Measurements from ENCODE around the gene SLC35F4. TPM values are rescaled to one million over a fixed set of nuclear protein-coding genes. Genes with fewer than 3 reads are reported as not detected.

Gene SLC35F4
- total and polyA plus RNA-seq, 8 donors: 0.11 to 0.30 (median 0.22) TPM; not detected in 2

DNA sequence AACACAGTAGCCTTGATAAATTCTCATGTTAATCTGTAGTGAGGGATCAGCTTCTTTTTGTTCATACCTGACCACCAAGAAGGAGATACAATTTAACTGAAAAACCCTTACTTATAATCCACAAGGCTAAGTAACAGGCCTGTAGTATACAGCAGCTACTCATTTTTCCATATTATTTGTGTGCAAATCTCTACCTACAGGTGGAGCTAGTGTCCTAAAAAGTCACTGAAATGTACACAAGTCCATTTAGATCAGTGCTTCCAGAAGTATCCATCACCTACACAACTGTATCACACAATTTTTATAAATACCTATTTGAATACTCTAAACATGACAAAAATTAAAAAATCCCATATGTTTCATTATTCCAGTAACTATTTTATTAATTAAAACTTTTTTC lies 173.2 kb downstream of the SLC35F4 start:
- H3K27ac ChIP-seq: no peak overlapping the region
- peaks cover 0 to 2% of the 10 kb centered on the region in 2 donors for H3K9me3 ChIP-seq
- H3K4me1 ChIP-seq: no peaks in the 10 kb centered on the region
- no peaks in the 10 kb centered on the region for H3K27me3 ChIP-seq
- no peak overlapping the region for H3K4me3 ChIP-seq
- H3K36me3 ChIP-seq: no peaks in the 10 kb centered on the region
- peak; percentile 74 for ATAC-seq
- TF ChIP-seq, protein P1, sequence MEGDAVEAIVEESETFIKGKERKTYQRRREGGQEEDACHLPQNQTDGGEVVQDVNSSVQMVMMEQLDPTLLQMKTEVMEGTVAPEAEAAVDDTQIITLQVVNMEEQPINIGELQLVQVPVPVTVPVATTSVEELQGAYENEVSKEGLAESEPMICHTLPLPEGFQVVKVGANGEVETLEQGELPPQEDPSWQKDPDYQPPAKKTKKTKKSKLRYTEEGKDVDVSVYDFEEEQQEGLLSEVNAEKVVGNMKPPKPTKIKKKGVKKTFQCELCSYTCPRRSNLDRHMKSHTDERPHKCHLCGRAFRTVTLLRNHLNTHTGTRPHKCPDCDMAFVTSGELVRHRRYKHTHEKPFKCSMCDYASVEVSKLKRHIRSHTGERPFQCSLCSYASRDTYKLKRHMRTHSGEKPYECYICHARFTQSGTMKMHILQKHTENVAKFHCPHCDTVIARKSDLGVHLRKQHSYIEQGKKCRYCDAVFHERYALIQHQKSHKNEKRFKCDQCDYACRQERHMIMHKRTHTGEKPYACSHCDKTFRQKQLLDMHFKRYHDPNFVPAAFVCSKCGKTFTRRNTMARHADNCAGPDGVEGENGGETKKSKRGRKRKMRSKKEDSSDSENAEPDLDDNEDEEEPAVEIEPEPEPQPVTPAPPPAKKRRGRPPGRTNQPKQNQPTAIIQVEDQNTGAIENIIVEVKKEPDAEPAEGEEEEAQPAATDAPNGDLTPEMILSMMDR (IDR thresholded peaks at IDR 0.05): peak in 1 of 2 donors; percentile 17
- peak in 1 of 4 donors; percentile 6 for DNase-seq
- intact Hi-C loops (cut with DNase I): no loop called here

DNA sequence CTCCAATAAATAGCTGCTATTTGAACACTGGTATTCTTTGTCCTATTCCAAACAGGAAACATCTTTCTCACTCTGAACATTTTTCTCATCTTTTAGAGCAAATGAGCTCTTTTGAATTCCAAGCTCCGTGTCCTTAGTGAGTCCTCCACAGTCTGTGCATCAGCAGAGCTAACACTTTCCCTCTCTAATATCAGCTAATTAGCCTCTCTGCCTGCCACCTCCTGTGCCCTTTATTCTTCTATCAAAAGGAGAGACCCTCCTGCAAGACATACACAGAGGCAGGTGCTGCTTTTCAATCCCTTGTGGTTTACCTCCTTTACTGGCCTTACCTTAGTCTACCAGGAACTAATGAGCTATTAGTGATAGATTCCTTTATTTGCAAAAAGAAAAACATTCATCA lies 178.5 kb downstream of the SLC35F4 start:
- ATAC-seq (no peak), DNase-seq (no peak)
- intact Hi-C loops (cut with DNase I): no loop called here
- H3K9me3 ChIP-seq: no peaks in the 10 kb centered on the region
- H3K4me3 ChIP-seq: no peak overlapping the region
- H3K4me1 ChIP-seq: no peaks in the 10 kb centered on the region
- H3K27ac ChIP-seq: no peak overlapping the region
- TF ChIP-seq, protein P1 (IDR thresholded peaks at IDR 0.05): no peak
- H3K36me3 ChIP-seq: no peaks in the 10 kb centered on the region
- H3K27me3 ChIP-seq: no peaks in the 10 kb centered on the region

DNA sequence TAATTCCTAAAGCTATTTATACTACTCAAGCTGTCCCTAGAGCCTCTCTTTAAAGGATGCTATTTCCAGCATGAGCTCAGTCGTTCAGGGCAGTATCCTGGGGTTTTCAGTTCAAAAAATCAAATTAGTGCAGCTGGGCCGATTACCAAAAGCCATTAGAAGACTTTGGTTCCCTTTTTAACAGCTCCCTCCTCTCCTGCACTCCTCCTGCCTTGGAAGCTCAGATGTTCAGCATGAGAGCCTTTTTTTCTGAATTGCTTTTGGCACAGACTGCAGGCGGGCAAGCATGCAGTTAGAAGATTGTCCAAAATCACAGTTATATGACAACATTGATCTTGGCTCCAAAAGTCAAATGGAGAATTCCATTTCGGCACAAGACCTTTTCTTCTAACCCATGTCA lies 179.6 kb downstream of the SLC35F4 start:
- Histone ChIP-seq H3K4me3 (no peak overlapping the region), H3K9me3 (peaks cover 0 to 2% of the 10 kb centered on the region in 2 donors), H3K36me3 (no peaks in the 10 kb centered on the region), H3K27ac (no peak overlapping the region), H3K4me1 (no peaks in the 10 kb centered on the region), H3K27me3 (no peaks in the 10 kb centered on the region)
- TF ChIP-seq, protein P1 (IDR thresholded peaks at IDR 0.05): no peak
- DNase-seq (no peak), ATAC-seq (no peak)
- intact Hi-C loops (cut with DNase I): no loop called here

- no peak overlapping the region for H3K4me3 ChIP-seq
- intact Hi-C loops (cut with DNase I): no loop called here
- H3K36me3 ChIP-seq: no peaks in the 10 kb centered on the region
- TF ChIP-seq, protein P1 (IDR thresholded peaks at IDR 0.05): no peak
- peaks cover 0 to 4% of the 10 kb centered on the region in 2 donors for H3K9me3 ChIP-seq
- H3K27ac ChIP-seq: no peak overlapping the region
- DNase-seq (no peak), ATAC-seq (no peak)
- H3K4me1 ChIP-seq: no peaks in the 10 kb centered on the region
- no peaks in the 10 kb centered on the region for H3K27me3 ChIP-seq
Measured at GRCh38 chr14:57671021-57671420, 194.9 kb downstream of the SLC35F4 start.

- H3K9me3 ChIP-seq: peaks cover 0 to 5% of the 10 kb centered on the region in 2 donors
- H3K36me3 ChIP-seq: no peaks in the 10 kb centered on the region
- TF ChIP-seq, protein P1 (IDR thresholded peaks at IDR 0.05): no peak
- intact Hi-C loops (cut with DNase I): no loop called here
- H3K27me3 ChIP-seq: no peaks in the 10 kb centered on the region
- no peaks in the 10 kb centered on the region for H3K4me1 ChIP-seq
- no peak for ATAC-seq
- H3K4me3 ChIP-seq: no peak overlapping the region
- no peak overlapping the region for H3K27ac ChIP-seq
- DNase-seq: no peak
Measured at GRCh38 chr14:57660208-57660607, 205.7 kb downstream of the SLC35F4 start.
